ENCODE data around the gene USP47. TPM values are rescaled to one million over a fixed set of nuclear protein-coding genes. Genes with fewer than 3 reads are reported as not detected.

Gene USP47
- total and polyA plus RNA-seq, 9 of the 15 experiments (the other 6 are each of a cell fraction or from before 2014, with no cell fraction given) = 13.1 to 63.6 (median 34.7) TPM

GRCh38 chr11:11821899-11822298, 19.9 kb upstream of the USP47 start:
- in situ Hi-C loops (cut with MboI) (no loop called here), intact Hi-C loops (cut with micrococcal nuclease) (no loop called here)
- no peaks in the 10 kb centered on the region for H3K36me3 ChIP-seq (ENCODE audit: control insufficient read depth, insufficient read depth, low read length)
- H3K9ac ChIP-seq (ENCODE audit: insufficient read depth in 1 of 2, low read depth in 2 of 2, low read length in 2 of 2) = no peak overlapping the region
- no peak overlapping the region for H2AFZ ChIP-seq (ENCODE audit: low read depth, low read length)
- no peaks in the 10 kb centered on the region for H4K20me1 ChIP-seq (replicated peaks; ENCODE audit: control insufficient read depth, insufficient read depth, low read length)
- no peaks in the 10 kb centered on the region; the same call in 1 of the 2 replicates for H3K9me3 ChIP-seq (replicated peaks; ENCODE audit: control insufficient read depth, insufficient read depth, low read depth, low read length)
- H3K4me3 ChIP-seq = no peak overlapping the region
- no peaks in the 10 kb centered on the region for H3K4me1 ChIP-seq (replicated peaks in 1 of 2; ENCODE audit: control insufficient read depth in 2 of 2, insufficient read depth in 2 of 2, low read length in 2 of 2)
- H3K27ac ChIP-seq (ENCODE audit: extremely low read depth, low read depth, low read length) = no peak overlapping the region
- BruUV-seq (replicated peaks) = no TSS peak
- ChIA-PET CTCF (ENCODE audit: low intra/inter-chr PET ratio) (no interaction called here), POLR2A (interaction anchor here (1.2 kb wide), 1 partner anchor 20 kb away, joined by 3 read pairs; the partner anchor contains the start of gene USP47)
- FAIRE-seq (no peak), DNase-seq (ENCODE audit: extremely low read depth in 1 of 4, low spot score in 3 of 4) (no peak), ATAC-seq (no peak)
- H3K79me2 ChIP-seq (ENCODE audit: control insufficient read depth, insufficient read depth, low read length) = no peaks in the 10 kb centered on the region
- no peaks in the 10 kb centered on the region for H3K27me3 ChIP-seq (ENCODE audit: control insufficient read depth in 2 of 2, insufficient read depth in 2 of 2, low read length in 2 of 2)
- no peaks in the 10 kb centered on the region for H3K9me1 ChIP-seq (ENCODE audit: control insufficient read depth, insufficient read depth, low read length)
- H3K4me2 ChIP-seq (ENCODE audit: insufficient read depth, low read length) = no peak overlapping the region
- 28% methylated on average over 3 of the region's 3 CpGs for WGBS (ENCODE audit: insufficient coverage, low coverage, missing lambda C conversion rate)
- TF ChIP-seq, protein P1, sequence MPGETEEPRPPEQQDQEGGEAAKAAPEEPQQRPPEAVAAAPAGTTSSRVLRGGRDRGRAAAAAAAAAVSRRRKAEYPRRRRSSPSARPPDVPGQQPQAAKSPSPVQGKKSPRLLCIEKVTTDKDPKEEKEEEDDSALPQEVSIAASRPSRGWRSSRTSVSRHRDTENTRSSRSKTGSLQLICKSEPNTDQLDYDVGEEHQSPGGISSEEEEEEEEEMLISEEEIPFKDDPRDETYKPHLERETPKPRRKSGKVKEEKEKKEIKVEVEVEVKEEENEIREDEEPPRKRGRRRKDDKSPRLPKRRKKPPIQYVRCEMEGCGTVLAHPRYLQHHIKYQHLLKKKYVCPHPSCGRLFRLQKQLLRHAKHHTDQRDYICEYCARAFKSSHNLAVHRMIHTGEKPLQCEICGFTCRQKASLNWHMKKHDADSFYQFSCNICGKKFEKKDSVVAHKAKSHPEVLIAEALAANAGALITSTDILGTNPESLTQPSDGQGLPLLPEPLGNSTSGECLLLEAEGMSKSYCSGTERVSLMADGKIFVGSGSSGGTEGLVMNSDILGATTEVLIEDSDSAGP (CRISPR knock-in tag; IDR thresholded peaks at IDR 0.05) = no peak
- TF ChIP-seq, protein P2, sequence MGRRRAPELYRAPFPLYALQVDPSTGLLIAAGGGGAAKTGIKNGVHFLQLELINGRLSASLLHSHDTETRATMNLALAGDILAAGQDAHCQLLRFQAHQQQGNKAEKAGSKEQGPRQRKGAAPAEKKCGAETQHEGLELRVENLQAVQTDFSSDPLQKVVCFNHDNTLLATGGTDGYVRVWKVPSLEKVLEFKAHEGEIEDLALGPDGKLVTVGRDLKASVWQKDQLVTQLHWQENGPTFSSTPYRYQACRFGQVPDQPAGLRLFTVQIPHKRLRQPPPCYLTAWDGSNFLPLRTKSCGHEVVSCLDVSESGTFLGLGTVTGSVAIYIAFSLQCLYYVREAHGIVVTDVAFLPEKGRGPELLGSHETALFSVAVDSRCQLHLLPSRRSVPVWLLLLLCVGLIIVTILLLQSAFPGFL (CRISPR knock-in tag; IDR thresholded peaks at IDR 0.05) = no peak
- TF ChIP-seq ZNF316 (IDR thresholded peaks at IDR 0.05) (no peak), FOXP4 (CRISPR knock-in tag; IDR thresholded peaks at IDR 0.05; ENCODE audit: borderline replicate concordance) (no peak), FOXA1 (IDR thresholded peaks at IDR 0.05; ENCODE audit: borderline replicate concordance) (no peak), CTCF (IDR thresholded peaks at IDR 0.05 in 2 of 3, conservative IDR thresholded peaks at IDR 0.05 in 1 of 3; ENCODE audit: insufficient read depth in 2 of 3, low read depth in 1 of 3, low read length in 3 of 3) (no peak), E2F4 (CRISPR knock-in tag; IDR thresholded peaks at IDR 0.05; ENCODE audit: low read depth) (no peak), ZNF830 (CRISPR knock-in tag; IDR thresholded peaks at IDR 0.05) (no peak), ZNF699 (CRISPR knock-in tag; IDR thresholded peaks at IDR 0.05; ENCODE audit: insufficient replicate concordance) (no peak), ZBTB9 (CRISPR knock-in tag; IDR thresholded peaks at IDR 0.05) (no peak)
- TF ChIP-seq, protein P3, sequence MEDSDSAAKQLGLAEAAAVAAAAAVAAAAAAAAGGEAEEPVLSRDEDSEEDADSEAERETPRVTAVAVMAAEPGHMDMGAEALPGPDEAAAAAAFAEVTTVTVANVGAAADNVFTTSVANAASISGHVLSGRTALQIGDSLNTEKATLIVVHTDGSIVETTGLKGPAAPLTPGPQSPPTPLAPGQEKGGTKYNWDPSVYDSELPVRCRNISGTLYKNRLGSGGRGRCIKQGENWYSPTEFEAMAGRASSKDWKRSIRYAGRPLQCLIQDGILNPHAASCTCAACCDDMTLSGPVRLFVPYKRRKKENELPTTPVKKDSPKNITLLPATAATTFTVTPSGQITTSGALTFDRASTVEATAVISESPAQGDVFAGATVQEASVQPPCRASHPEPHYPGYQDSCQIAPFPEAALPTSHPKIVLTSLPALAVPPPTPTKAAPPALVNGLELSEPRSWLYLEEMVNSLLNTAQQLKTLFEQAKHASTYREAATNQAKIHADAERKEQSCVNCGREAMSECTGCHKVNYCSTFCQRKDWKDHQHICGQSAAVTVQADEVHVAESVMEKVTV (CRISPR knock-in tag; IDR thresholded peaks at IDR 0.05) = no peak
